ENCODE data around the gene SLC35D3. TPM values are rescaled to one million over a fixed set of nuclear protein-coding genes. Genes with fewer than 3 reads are reported as not detected.

Gene SLC35D3
- total RNA-seq (2022; extraction: Qiagen RNA extraction): 0.05 to 0.14 TPM (median 0.12 TPM) in 3 of 5 replicates, not detected in the others

DNA sequence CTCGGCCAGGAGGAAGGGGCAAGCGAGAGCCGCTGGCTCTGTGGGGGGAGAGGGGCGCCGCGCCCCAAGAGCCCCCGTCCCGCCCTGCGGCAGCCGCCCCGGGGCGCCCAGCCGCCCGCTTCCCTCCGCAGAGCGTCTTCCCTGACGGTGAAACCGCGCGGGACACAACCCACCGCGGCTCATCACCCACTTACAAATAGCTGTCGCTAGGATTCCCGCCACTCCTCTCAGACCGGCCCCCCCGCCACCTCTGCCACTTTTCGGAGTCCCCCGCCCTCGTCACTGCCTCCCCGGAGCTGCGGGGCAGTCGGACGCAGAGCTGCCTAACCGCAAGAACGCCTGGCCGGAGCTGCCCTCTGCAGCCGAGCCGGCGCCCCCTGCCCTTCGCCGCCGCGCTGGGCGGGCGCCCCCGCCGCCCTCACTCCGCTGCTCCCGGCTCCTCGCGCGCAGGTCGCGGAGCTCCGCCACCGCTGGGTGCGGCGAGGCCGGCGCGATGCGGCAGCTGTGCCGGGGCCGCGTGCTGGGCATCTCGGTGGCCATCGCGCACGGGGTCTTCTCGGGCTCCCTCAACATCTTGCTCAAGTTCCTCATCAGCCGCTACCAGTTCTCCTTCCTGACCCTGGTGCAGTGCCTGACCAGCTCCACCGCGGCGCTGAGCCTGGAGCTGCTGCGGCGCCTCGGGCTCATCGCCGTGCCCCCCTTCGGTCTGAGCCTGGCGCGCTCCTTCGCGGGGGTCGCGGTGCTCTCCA lies at the start of gene SLC35D3:
TSS of gene SLC35D3 (plus strand) at position 366 of the 749 bp plus-strand sequence. CDS start at position 494, 128 bp downstream.

Other genes starting within 250 kb of the SLC35D3 start
- gene MAP3K5, start 129.8 kb upstream of the SLC35D3 start, total RNA-seq (2022; extraction: Qiagen RNA extraction): 1.9 to 2.3 TPM (median 2.2 TPM) in 5 replicates
- 4.9 to 5.4 TPM (median 5.3 TPM) in 5 replicates for gene PEX7, start 99.7 kb upstream of the SLC35D3 start, total RNA-seq (2022; extraction: Qiagen RNA extraction)
- not detected in 5 replicates for gene IL20RA, start 122.7 kb downstream of the SLC35D3 start, total RNA-seq (2022; extraction: Qiagen RNA extraction)

Measured in A549 treated with Mapracorat at 1 μM for 4 hours (cell line).